Sigmoid colon (tissue), 4 donors: Measurements from ENCODE around the gene TMEM168.

Experiments used
- CTCF ChIP-seq, 4 experiments: fragments of 450-650 bp in 3 of 4; fragments of 200-600 bp in 1 of 4; IDR thresholded peaks; one replicate each; pipeline ENCODE4 v1.5.1; 2016 to 2019; ENCODE audit warnings: antibody characterized with exemption in 4 of 4, mild to moderate bottlenecking in 3 of 4, moderate library complexity in 2 of 4
- POLR2A ChIP-seq, 2 donors: fragments of 450-650 bp; IDR thresholded peaks; one replicate each; pipeline ENCODE4 v1.6.1; 2016; ENCODE audit warnings: antibody characterized with exemption in 2 of 2, mild to moderate bottlenecking in 2 of 2, moderate library complexity in 2 of 2
- POLR2AphosphoS5 ChIP-seq, 4 donors: sonication (generic); formaldehyde crosslinking; IDR thresholded peaks; one replicate each; pipeline ENCODE4 v1.6.1; 2017; ENCODE audit warnings: antibody characterized with exemption in 4 of 4

- TF ChIP-seq CTCF (IDR thresholded peaks at IDR 0.05) (no peak), POLR2A (IDR thresholded peaks at IDR 0.05) (no peak), POLR2AphosphoS5 (IDR thresholded peaks at IDR 0.05) (no peak)
Measured at GRCh38 chr7:112799448-112800120, 9.4 kb upstream of the TMEM168 start.
